GM12878 (cell line): ENCODE measurements around the gene PCGF1. TPM values are rescaled to one million over a fixed set of nuclear protein-coding genes. Genes with fewer than 3 reads are reported as not detected.

Experiments
- ATAC-seq: fragments of 200-7000 bp; cut with Tn5 transposase; 3 replicates; pipeline ENCODE4 v1.9.1; 2020; ENCODE audit warnings: mild to moderate bottlenecking, moderate library complexity
- BruUV-seq: library from RNA; stranded (reverse); fragments of 400-500 nt; replicated peaks from 2 replicates; lab custom pipeline; 2021; lab: Mats Ljungman, UMichigan
- CTCF ChIA-PET: fragments of 300-600 bp; sonication (Branson Sonifier 250); formaldehyde crosslinking; extraction: SDS; loops from one replicate; lab custom pipeline; 2021; ENCODE audit warnings: inconsistent platforms; lab: Yijun Ruan, JAX
- POLR2A ChIA-PET: fragments of 350-600 bp; formaldehyde crosslinking; extraction: SDS; loops from one replicate; lab custom pipeline; 2021; ENCODE audit warnings: inconsistent platforms; lab: Charles Lee
- RAD21 ChIA-PET: fragments of 300-600 bp; sonication (Branson Sonifier 250); formaldehyde crosslinking; loops from one replicate; lab custom pipeline; 2023; ENCODE audit warnings: antibody characterized with exemption; ENCODE audit not compliant: unreplicated experiment; lab: Charles Lee
- SMC1A ChIA-PET: fragments of 300-600 bp; sonication (Branson Sonifier 250); formaldehyde crosslinking; loops from one replicate; lab custom pipeline; 2023; ENCODE audit not compliant: unreplicated experiment, uncharacterized antibody; lab: Charles Lee
- DNase-seq: peaks from one replicate; pipeline ENCODE4 v3.0.0-alpha.2; 2011; ENCODE audit warnings: low read depth, low spot score
- FAIRE-seq: peaks from 3 replicates; lab custom pipeline; 2011; peaks lifted over from hg19 to GRCh38; lab: Jason Lieb, UNC
- H2AFZ ChIP-seq: 2 replicates; pipeline ENCODE4 v1.6.0; 2011; ENCODE audit warnings: low read depth, low read length, control low read depth; ENCODE audit not compliant: control insufficient read depth
- H3K27ac ChIP-seq: 2 replicates; pipeline ENCODE4 v1.5.1; 2011; ENCODE audit warnings: control low read depth; ENCODE audit not compliant: control insufficient read depth, insufficient read depth
- H3K27me3 ChIP-seq, 2 experiments: replicated peaks in 1 of 2; 2 replicates each; pipeline versions ENCODE4 v1.6.0 to v1.6.1; 2011; ENCODE audit warnings: low read length in 1 of 2; ENCODE audit not compliant: control insufficient read depth in 2 of 2, insufficient read depth in 2 of 2
- H3K36me3 ChIP-seq, 2 experiments: 2 replicates each; pipeline ENCODE4 v1.5.1; 2011; ENCODE audit warnings: low read length in 1 of 2; ENCODE audit not compliant: control insufficient read depth in 2 of 2, insufficient read depth in 2 of 2
- H3K4me1 ChIP-seq: 2 replicates; pipeline ENCODE4 v1.6.1; 2011; ENCODE audit warnings: mild to moderate bottlenecking, low read length, moderate library complexity, mixed read lengths; ENCODE audit not compliant: control insufficient read depth, insufficient read depth
- H3K4me2 ChIP-seq: 2 replicates; pipeline ENCODE4 v1.6.0; 2011; ENCODE audit warnings: control low read depth; ENCODE audit not compliant: control insufficient read depth, insufficient read depth
- H3K4me3 ChIP-seq: fragments of 200-600 bp; sonication (generic); 2 replicates; pipeline ENCODE4 v1.5.1; 2016
- H3K79me2 ChIP-seq: 2 replicates; pipeline ENCODE4 v1.6.0; 2011; ENCODE audit warnings: low read length; ENCODE audit not compliant: control insufficient read depth, insufficient read depth
- H3K9ac ChIP-seq: 2 replicates; pipeline ENCODE4 v1.8.0; 2011; ENCODE audit warnings: low read length, control low read depth, mixed read lengths; ENCODE audit not compliant: control insufficient read depth, insufficient read depth
- H3K9me3 ChIP-seq: replicated peaks from 3 replicates; pipeline ENCODE4 v1.5.1; 2011; ENCODE audit warnings: mild to moderate bottlenecking, low read length; ENCODE audit not compliant: control insufficient read depth, insufficient read depth
- H4K20me1 ChIP-seq: 2 replicates; pipeline ENCODE4 v1.6.0; 2011; ENCODE audit not compliant: control insufficient read depth, insufficient read depth
- BHLHE40 ChIP-seq, 2 experiments: fragments of 450-650 bp in 1 of 2; IDR thresholded peaks; 2 replicates each; pipeline ENCODE4 v1.6.1; 2011 to 2017; ENCODE audit warnings: low read depth in 2 of 2, borderline replicate concordance in 1 of 2, improper control_type of control experiment in 1 of 2, low read length in 1 of 2, mild to moderate bottlenecking in 1 of 2
- BMI1 ChIP-seq: fragments of 450-650 bp; IDR thresholded peaks from 2 replicates; pipeline ENCODE4 v1.6.1; 2016; ENCODE audit warnings: mild to moderate bottlenecking, moderate library complexity, borderline replicate concordance
- BRCA1 ChIP-seq: IDR thresholded peaks from 2 replicates; pipeline ENCODE4 v1.6.1; 2011; ENCODE audit warnings: low read depth, low read length, improper control_type of control experiment
- CHD4 ChIP-seq: fragments of 200-600 bp; sonication (generic); IDR thresholded peaks from 2 replicates; pipeline ENCODE4 v1.6.1; 2016; ENCODE audit warnings: mild to moderate bottlenecking
- EZH2 ChIP-seq: IDR thresholded peaks from 2 replicates; pipeline ENCODE4 v1.6.1; 2012; ENCODE audit warnings: low read depth, mild to moderate bottlenecking, control low read depth, inconsistent platforms, low read length, borderline replicate concordance; ENCODE audit not compliant: control insufficient read depth
- GATAD2B ChIP-seq: fragments of 450-650 bp; conservative IDR thresholded peaks from 2 replicates; pipeline ENCODE4 v1.6.1; 2017; ENCODE audit warnings: low read depth, mild to moderate bottlenecking, moderate library complexity
- IKZF2 ChIP-seq, 2 experiments: fragments of 450-650 bp; IDR thresholded peaks; 2 replicates each; pipeline ENCODE4 v1.6.1; 2017; ENCODE audit warnings: mild to moderate bottlenecking in 2 of 2, moderate library complexity in 2 of 2
- MEF2A ChIP-seq: IDR thresholded peaks from 2 replicates; pipeline ENCODE4 v1.6.1; 2011; ENCODE audit warnings: low read depth, mild to moderate bottlenecking, low read length, moderate library complexity; ENCODE audit not compliant: insufficient read depth
- RCOR1 ChIP-seq: conservative IDR thresholded peaks from 2 replicates; pipeline ENCODE4 v1.6.1; 2012; ENCODE audit warnings: low read depth, low read length, improper control_type of control experiment
- RUNX3 ChIP-seq: IDR thresholded peaks from 2 replicates; pipeline ENCODE4 v1.6.1; 2012; ENCODE audit warnings: low read length, inconsistent platforms
- SMAD1 ChIP-seq: fragments of 450-650 bp; IDR thresholded peaks from 2 replicates; pipeline ENCODE4 v1.6.1; 2018; ENCODE audit warnings: mild to moderate bottlenecking, low read depth; ENCODE audit not compliant: partially characterized antibody
- SUZ12 ChIP-seq: fragments of 200-600 bp; sonication (generic); IDR thresholded peaks from one replicate; pipeline ENCODE4 v1.6.1; 2018; ENCODE audit warnings: antibody characterized with exemption, mild to moderate bottlenecking; ENCODE audit not compliant: unreplicated experiment
- YBX1 ChIP-seq: fragments of 450-650 bp; IDR thresholded peaks from 2 replicates; pipeline ENCODE4 v1.6.1; 2016; ENCODE audit warnings: antibody characterized with exemption
- WGBS: methylation state at CpG from one replicate; pipeline ENCODE4 v1.1.6; 2016; ENCODE audit warnings: low lambda C conversion rate; ENCODE audit not compliant: insufficient replicate concordance, insufficient coverage; ENCODE audit errors: missing lambda C conversion rate; 5-methylcytosine and 5-hydroxymethylcytosine counted together
- in situ Hi-C: fragments of 300-500 bp; cut with MboI; formaldehyde crosslinking; loops from 9 replicates; pipeline ENCODE4 v1.14.3; 2018; ENCODE audit warnings: mixed read lengths
- intact Hi-C: fragments of 100-400 bp; cut with micrococcal nuclease; formaldehyde crosslinking; loops from one replicate; pipeline ENCODE4 v1.14.2; 2022; ENCODE audit not compliant: unreplicated experiment
- polyA plus RNA-seq, 11 experiments: library from polyadenylated mRNA; depleted of rRNA in 4 of 11; unstranded in 6 of 11; stranded (reverse) in 5 of 11; fragments of >200 nt; fragmentation: Nextera tagmentation in 4 of 11; fragmentation: Illumina TruSeq in 1 of 11; extraction: Ambion mirVana in 4 of 11; extraction: Trizol in 1 of 11; gene quantifications; 1 replicate in 1 of 11; 2 replicates in 10 of 11; pipeline versions ENCODE4 v1.2.1 to v1.2.3, GENCODE V29; 2011 to 2016; ENCODE audit warnings: inconsistent platforms in 2 of 11, missing spikeins in 2 of 11, low read depth in 1 of 11
- total RNA-seq, 4 experiments: library from RNA; depleted of rRNA in 3 of 4; stranded (reverse); fragments of >200 nt in 3 of 4; fragmentation: Illumina TruSeq in 1 of 4; extraction: Trizol in 1 of 4; gene quantifications; 2 replicates each; pipeline versions ENCODE4 v1.2.1 to v1.2.3, GENCODE V29; 2013 to 2021
- TF ChIP-seq, protein P1 (sequence below): IDR thresholded peaks from 2 replicates; pipeline ENCODE4 v1.6.1; 2012; ENCODE audit warnings: low read depth, low read length, improper control_type of control experiment
- TF ChIP-seq, protein P2 (sequence below): IDR thresholded peaks from 2 replicates; pipeline ENCODE4 v1.6.1; 2011; ENCODE audit warnings: mild to moderate bottlenecking, low read depth, low read length, moderate library complexity; ENCODE audit not compliant: insufficient replicate concordance

The PCGF1 gene
- total and polyA plus RNA-seq, 10 of the 15 experiments (the other 5 are each of a cell fraction or from before 2014, with no cell fraction given), result 23.1 to 50.8 (median 27.4) TPM

DNA sequence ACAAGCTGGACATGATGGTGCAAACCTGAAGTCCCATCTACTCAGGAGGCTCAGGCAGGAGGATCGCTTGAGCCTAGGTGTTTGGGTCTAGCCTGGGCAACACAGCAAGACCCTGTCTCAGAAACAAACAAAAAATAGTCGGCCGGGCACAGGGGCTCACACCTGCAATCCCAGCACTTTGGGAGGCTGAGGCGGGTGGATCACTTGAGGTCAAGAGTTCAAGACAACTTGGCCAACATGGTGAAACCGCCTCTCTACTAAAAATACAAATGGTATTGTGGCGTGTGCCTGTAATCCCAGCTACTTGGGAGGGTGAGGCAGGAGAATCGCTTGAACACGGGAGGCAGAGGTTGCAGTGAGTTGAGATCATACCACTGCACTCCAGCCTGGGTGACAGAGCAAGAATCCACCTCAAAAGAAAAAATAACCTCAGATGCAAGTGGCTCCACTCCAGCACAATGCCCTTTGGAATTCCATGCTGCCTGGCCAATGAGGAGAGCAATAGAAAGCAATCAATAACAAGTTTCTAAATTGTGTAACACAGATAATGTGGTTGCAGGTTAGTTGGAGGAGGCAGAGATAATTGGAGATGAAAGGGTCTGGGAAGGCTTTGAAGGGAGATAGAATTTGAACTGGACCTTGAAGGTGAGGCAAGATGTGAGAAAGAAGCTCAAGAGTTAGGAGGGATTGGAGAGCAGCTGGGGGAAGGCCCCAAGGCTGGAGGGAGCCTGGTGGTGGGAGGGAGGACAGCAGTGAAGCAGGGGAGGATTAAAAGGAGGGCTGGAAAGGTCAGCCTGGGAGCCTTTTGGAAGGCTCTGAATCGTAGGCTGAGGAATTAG is 18.6 kb downstream of the PCGF1 start (continued):
- TF ChIP-seq, protein P1, sequence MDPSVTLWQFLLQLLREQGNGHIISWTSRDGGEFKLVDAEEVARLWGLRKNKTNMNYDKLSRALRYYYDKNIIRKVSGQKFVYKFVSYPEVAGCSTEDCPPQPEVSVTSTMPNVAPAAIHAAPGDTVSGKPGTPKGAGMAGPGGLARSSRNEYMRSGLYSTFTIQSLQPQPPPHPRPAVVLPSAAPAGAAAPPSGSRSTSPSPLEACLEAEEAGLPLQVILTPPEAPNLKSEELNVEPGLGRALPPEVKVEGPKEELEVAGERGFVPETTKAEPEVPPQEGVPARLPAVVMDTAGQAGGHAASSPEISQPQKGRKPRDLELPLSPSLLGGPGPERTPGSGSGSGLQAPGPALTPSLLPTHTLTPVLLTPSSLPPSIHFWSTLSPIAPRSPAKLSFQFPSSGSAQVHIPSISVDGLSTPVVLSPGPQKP, result no peak
- TF ChIP-seq SUZ12, result no peak
- TF ChIP-seq, protein P2, sequence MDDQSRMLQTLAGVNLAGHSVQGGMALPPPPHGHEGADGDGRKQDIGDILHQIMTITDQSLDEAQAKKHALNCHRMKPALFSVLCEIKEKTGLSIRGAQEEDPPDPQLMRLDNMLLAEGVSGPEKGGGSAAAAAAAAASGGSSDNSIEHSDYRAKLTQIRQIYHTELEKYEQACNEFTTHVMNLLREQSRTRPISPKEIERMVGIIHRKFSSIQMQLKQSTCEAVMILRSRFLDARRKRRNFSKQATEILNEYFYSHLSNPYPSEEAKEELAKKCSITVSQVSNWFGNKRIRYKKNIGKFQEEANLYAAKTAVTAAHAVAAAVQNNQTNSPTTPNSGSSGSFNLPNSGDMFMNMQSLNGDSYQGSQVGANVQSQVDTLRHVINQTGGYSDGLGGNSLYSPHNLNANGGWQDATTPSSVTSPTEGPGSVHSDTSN, result no peak
- no peak for TF ChIP-seq BMI1
- no peak for TF ChIP-seq GATAD2B
- no peak for TF ChIP-seq RUNX3
- no peak for TF ChIP-seq SMAD1
- TF ChIP-seq, all 136 proteins: peak for 0

DNA sequence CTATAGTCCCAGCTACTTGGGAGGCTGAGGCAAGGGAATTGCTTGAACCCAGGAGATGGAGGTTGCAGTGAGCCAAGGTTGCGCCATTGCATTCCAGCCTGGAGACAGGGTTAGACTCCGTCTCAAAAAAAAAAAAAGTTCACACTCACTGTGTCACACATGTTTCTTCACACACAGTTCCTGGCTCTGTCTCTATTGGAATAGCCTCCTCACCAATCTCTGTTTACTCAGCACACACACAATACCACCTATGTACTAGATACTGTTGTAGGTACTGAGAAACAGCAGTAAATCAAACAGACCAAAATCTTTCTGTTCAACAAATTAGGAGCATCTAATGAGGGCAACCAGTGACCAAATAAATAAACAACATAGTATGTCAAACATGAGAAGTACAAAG is 21.4 kb downstream of the PCGF1 start:
- Histone ChIP-seq H3K79me2 (peaks cover 21% of the 10 kb centered on the region), H3K4me3 (no peak overlapping the region), H3K9me3 (no peaks in the 10 kb centered on the region), H2AFZ (no peak overlapping the region), H3K27me3 (no peaks in the 10 kb centered on the region; a peak in 1 of 4 replicates), H3K9ac (no peak overlapping the region), H3K27ac (no peak overlapping the region)
- ChIA-PET POLR2A (interaction anchor here (0.7 kb wide), 1 partner anchor 103 kb away, joined by 3 read pairs; no protein-coding TSS in a partner anchor), RAD21 (interaction anchor here (0.8 kb wide), 1 partner anchor 99 kb away, joined by 4 read pairs; no protein-coding TSS in a partner anchor)
- intact Hi-C loops, result no loop called here
- no peak for ATAC-seq
- TF ChIP-seq RCOR1, result no peak
- no peak for TF ChIP-seq IKZF2 (IDR thresholded peaks at IDR 0.05)
- no peak for TF ChIP-seq YBX1
- TF ChIP-seq CHD4, result no peak
- TF ChIP-seq BRCA1, result no peak
- no peak for TF ChIP-seq EZH2
- TF ChIP-seq BHLHE40 (IDR thresholded peaks at IDR 0.05; ENCODE audit: borderline replicate concordance in 1 of 2, low read depth in 2 of 2, low read length in 1 of 2), result no peak
- TF ChIP-seq MEF2A, result no peak
- TF ChIP-seq, protein P1, result no peak
- TF ChIP-seq, all 136 proteins: peak for 0
- peaks cover 7% of the 10 kb centered on the region for H3K4me1 ChIP-seq
- DNase-seq (no peak), FAIRE-seq (no peak)
- CTCF ChIA-PET, result interaction anchor here (19.4 kb wide), 1 partner anchor 102 kb away, joined by 280 read pairs; no protein-coding TSS in a partner anchor
- no peak overlapping the region for H3K4me2 ChIP-seq
- SMC1A ChIA-PET, result interaction anchor here (1.5 kb wide), 1 partner anchor 99 kb away, joined by 5 read pairs; no protein-coding TSS in a partner anchor
- peaks cover 2 to 5% of the 10 kb centered on the region in 2 experiments; a peak in 3 of 4 replicates for H3K36me3 ChIP-seq
- WGBS, result 90% methylated on average over 2 of the region's 2 CpGs
- no TSS peak for BruUV-seq
- H4K20me1 ChIP-seq, result no peaks in the 10 kb centered on the region; the same call in 1 of the 2 replicates
- in situ Hi-C loops, result loop anchor here (10.0 kb wide), 1 partner anchor 99 kb away; no protein-coding TSS in a partner anchor
